Hematopoietic multipotent progenitor cell treated with erythropoietin and hydrocortisone succinate and interleukin-3 and kit ligand, for 17 days (in vitro differentiated cells): ENCODE measurements around the gene BMP7.

Experiments used
- DNase-seq: peaks from one replicate; pipeline ENCODE4 v3.0.0-alpha.2; 2015; ENCODE audit warnings: low spot score

The BMP7 gene

GRCh38 chr20:57190536-57191264 is 75.7 kb downstream of the BMP7 start:
- no peak for DNase-seq

- no peak for DNase-seq
These were observed 76.7 kb downstream of the BMP7 start for GRCh38 chr20:57189713-57190112.

GRCh38 chr20:57188576-57189079 is 77.8 kb downstream of the BMP7 start:
- no peak for DNase-seq

- DNase-seq, result no peak
These were observed 78.4 kb downstream of the BMP7 start for GRCh38 chr20:57188056-57188455.

- no peak for DNase-seq
These were observed 79.3 kb downstream of the BMP7 start for GRCh38 chr20:57187068-57187634.

- no peak for DNase-seq
These were observed 80.2 kb downstream of the BMP7 start for GRCh38 chr20:57186192-57186591.

GRCh38 chr20:57185188-57185743 is 81.2 kb downstream of the BMP7 start:
- no peak for DNase-seq

- no peak for DNase-seq
These were observed 82.9 kb downstream of the BMP7 start for GRCh38 chr20:57183457-57184009.

- DNase-seq, result no peak
These were observed 84.8 kb downstream of the BMP7 start for GRCh38 chr20:57181639-57182038.

- no peak for DNase-seq
These were observed 85.5 kb downstream of the BMP7 start for GRCh38 chr20:57180954-57181353.

- no peak for DNase-seq
These were observed 86.1 kb downstream of the BMP7 start for GRCh38 chr20:57180387-57180786.

- no peak for DNase-seq
These were observed 87.2 kb downstream of the BMP7 start for GRCh38 chr20:57179265-57179664.

GRCh38 chr20:57178582-57179111 is 87.8 kb downstream of the BMP7 start:
- DNase-seq, result no peak

- no peak for DNase-seq
These were observed 88.7 kb downstream of the BMP7 start for GRCh38 chr20:57177636-57178280.

GRCh38 chr20:57176842-57177241 is 89.6 kb downstream of the BMP7 start:
- DNase-seq, result no peak

- DNase-seq, result no peak
These were observed 90.9 kb downstream of the BMP7 start for GRCh38 chr20:57175397-57176010.

GRCh38 chr20:57174737-57175136 is 91.7 kb downstream of the BMP7 start:
- DNase-seq, result no peak

GRCh38 chr20:57173986-57174385 is 92.5 kb downstream of the BMP7 start:
- no peak for DNase-seq

- no peak for DNase-seq
These were observed 93.4 kb downstream of the BMP7 start for GRCh38 chr20:57173041-57173440.

GRCh38 chr20:57170343-57170742 is 96.1 kb downstream of the BMP7 start:
- no peak for DNase-seq

GRCh38 chr20:57169162-57169561 is 97.3 kb downstream of the BMP7 start:
- DNase-seq, result no peak
